K562 (cell line): ENCODE measurements around the gene CTXN1. TPM values are rescaled to one million over a fixed set of nuclear protein-coding genes. Genes with fewer than 3 reads are reported as not detected.
A peak's percentile ranks its signal among the peaks of the same experiment; 100 is the strongest.

Source experiments
- CBX3 ChIP-seq, 2 experiments: IDR thresholded peaks; 1 replicate in 1 of 2; 2 replicates in 1 of 2; pipeline ENCODE4 v1.6.1; 2012; ENCODE audit warnings: inconsistent platforms in 2 of 2, low read length in 2 of 2, borderline replicate concordance in 1 of 2, control low read depth in 1 of 2
- E4F1 ChIP-seq: fragments of 250-450 bp; sonication (Bioruptor Pico); IDR thresholded peaks from 2 replicates; pipeline ENCODE4 v1.5.0; 2021; ENCODE audit warnings: mild to moderate bottlenecking, borderline replicate concordance
- GATA2 ChIP-seq: sonication (generic); formaldehyde crosslinking; IDR thresholded peaks from 2 replicates; pipeline ENCODE4 v1.4.0; 2020; ENCODE audit warnings: mild to moderate bottlenecking, missing genetic modification reagents
- GTF2A2 ChIP-seq: IDR thresholded peaks from 2 replicates; pipeline ENCODE4 v1.6.1; 2016; ENCODE audit warnings: mild to moderate bottlenecking, missing genetic modification characterization, missing compliant biosample characterization
- HNRNPUL1 ChIP-seq: fragments of 200-400 bp; formaldehyde crosslinking; IDR thresholded peaks from 2 replicates; pipeline ENCODE4 v1.6.1; 2017; ENCODE audit warnings: low read length
- KDM1A ChIP-seq, 2 experiments: fragments of 450-650 bp; IDR thresholded peaks; 2 replicates each; pipeline ENCODE4 v1.6.1; 2016; ENCODE audit warnings: mild to moderate bottlenecking in 2 of 2
- L3MBTL2 ChIP-seq: fragments of 450-650 bp; IDR thresholded peaks from 2 replicates; pipeline ENCODE4 v1.6.1; 2016; ENCODE audit warnings: mild to moderate bottlenecking, moderate library complexity
- NCOA2 ChIP-seq, 2 experiments: fragments of 450-650 bp; IDR thresholded peaks; 2 replicates each; pipeline ENCODE4 v1.6.1; 2018; ENCODE audit warnings: mild to moderate bottlenecking in 2 of 2, moderate library complexity in 1 of 2; ENCODE audit not compliant: partially characterized antibody in 2 of 2
- NCOA4 ChIP-seq: fragments of 450-650 bp; IDR thresholded peaks from 2 replicates; pipeline ENCODE4 v1.6.1; 2018; ENCODE audit warnings: mild to moderate bottlenecking; ENCODE audit not compliant: partially characterized antibody
- NELFE ChIP-seq: IDR thresholded peaks from 2 replicates; pipeline ENCODE4 v1.6.1; 2011; ENCODE audit warnings: mild to moderate bottlenecking; ENCODE audit not compliant: insufficient read depth, insufficient read length
- NFYB ChIP-seq: IDR thresholded peaks from 2 replicates; pipeline ENCODE4 v1.6.1; 2011; ENCODE audit warnings: mild to moderate bottlenecking, moderate library complexity; ENCODE audit not compliant: insufficient read length; ENCODE audit errors: extremely low read depth
- PHB2 ChIP-seq: fragments of 450-650 bp; IDR thresholded peaks from 2 replicates; pipeline ENCODE4 v1.6.1; 2017; ENCODE audit warnings: low read depth
- RAD21 ChIP-seq, 2 experiments: fragments of 250-450 bp in 1 of 2; fragments of 450-650 bp in 1 of 2; sonication (Bioruptor Pico) in 1 of 2; formaldehyde crosslinking in 1 of 2; IDR thresholded peaks in 1 of 2; conservative IDR thresholded peaks in 1 of 2; 2 replicates each; pipeline versions ENCODE4 v1.4.0 to v1.8.0; 2020 to 2022; ENCODE audit warnings: mild to moderate bottlenecking in 2 of 2, moderate library complexity in 1 of 2
- TCF3 ChIP-seq: sonication (generic); formaldehyde crosslinking; IDR thresholded peaks from 2 replicates; pipeline ENCODE4 v1.4.0; 2020; ENCODE audit warnings: mild to moderate bottlenecking, missing genetic modification reagents
- TCF7L2 ChIP-seq: fragments of 150-350 bp; IDR thresholded peaks from 2 replicates; pipeline ENCODE4 v1.6.1; 2016; ENCODE audit warnings: low read depth, mild to moderate bottlenecking, low read length, moderate library complexity
- TEAD2 ChIP-seq: fragments of 450-650 bp; IDR thresholded peaks from 2 replicates; pipeline ENCODE4 v1.6.1; 2016; ENCODE audit warnings: missing genetic modification characterization, control low read depth, missing compliant biosample characterization
- XRCC4 ChIP-seq: IDR thresholded peaks from one replicate; pipeline ENCODE4 v1.6.1; 2011; ENCODE audit not compliant: insufficient read depth, insufficient read length; ENCODE audit errors: extremely low read depth
- ZBTB26 ChIP-seq: fragments of 450-650 bp; formaldehyde crosslinking; IDR thresholded peaks from 2 replicates; pipeline ENCODE4 v1.4.0; 2022; ENCODE audit warnings: missing genetic modification characterization
- ZNF165 ChIP-seq: fragments of 250-450 bp; sonication (Bioruptor Pico); IDR thresholded peaks from 2 replicates; pipeline ENCODE4 v1.4.0; 2020; ENCODE audit warnings: borderline replicate concordance
- ZNF740 ChIP-seq, 3 experiments: fragments of 200-800 bp in 1 of 3; sonication (Bioruptor generic) in 1 of 3; sonication (generic) in 1 of 3; formaldehyde crosslinking in 1 of 3; IDR thresholded peaks; 2 replicates each; pipeline versions ENCODE4 v1.6.1 to v1.8.0; 2016 to 2022; ENCODE audit warnings: mild to moderate bottlenecking in 2 of 3, missing compliant biosample characterization in 2 of 3, missing genetic modification characterization in 2 of 3, missing genetic modification reagents in 1 of 3
- polyA plus RNA-seq, 8 experiments: library from polyadenylated mRNA; depleted of rRNA in 4 of 8; stranded (reverse) in 5 of 8; unstranded in 3 of 8; fragments of >200 nt; fragmentation: Nextera tagmentation in 2 of 8; fragmentation: Illumina TruSeq in 1 of 8; extraction: Ambion mirVana in 2 of 8; extraction: Trizol in 1 of 8; gene quantifications; 2 replicates each; pipeline versions ENCODE4 v1.2.1 to v1.2.3, GENCODE V29; 2011 to 2014; ENCODE audit warnings: inconsistent platforms in 1 of 8, missing spikeins in 1 of 8
- total RNA-seq, 7 experiments: library from RNA; depleted of rRNA in 6 of 7; stranded (reverse); fragments of >200 nt in 6 of 7; fragmentation: Illumina TruSeq in 2 of 7; extraction: Trizol in 2 of 7; gene quantifications; 2 replicates each; pipeline versions ENCODE4 v1.2.1 to v1.2.3, GENCODE V29; 2011 to 2021; ENCODE audit warnings: low replicate concordance in 1 of 7

The CTXN1 gene
- total and polyA plus RNA-seq, 9 of the 15 experiments (the other 6 are each of a cell fraction or from before 2014, with no cell fraction given), result 0.15 to 37.4 (median 1.8) TPM; not detected in 2

- TF ChIP-seq E4F1 (CRISPR knock-in tag), result no peak
- no peak for TF ChIP-seq ZNF165
- TF ChIP-seq ZBTB26 (CRISPR knock-in tag), result no peak
- no peak for TF ChIP-seq ZNF740 (CRISPR knock-in tag; IDR thresholded peaks at IDR 0.05)
- no peak for TF ChIP-seq ZNF740 (tag; IDR thresholded peaks at IDR 0.05)
- TF ChIP-seq GATA2 (CRISPR knock-in tag), result no peak
- no peak for TF ChIP-seq NELFE
- TF ChIP-seq CBX3 (IDR thresholded peaks at IDR 0.05; ENCODE audit: borderline replicate concordance in 1 of 2, low read length in 2 of 2), result no peak; a peak in 1 of 3 replicates
- TF ChIP-seq HNRNPUL1, result no peak
- no peak for TF ChIP-seq TCF3 (CRISPR knock-in tag)
- TF ChIP-seq GTF2A2 (tag), result no peak
- no peak for TF ChIP-seq NCOA2 (IDR thresholded peaks at IDR 0.05; ENCODE audit: partially characterized antibody in 2 of 2)
- TF ChIP-seq PHB2, result no peak
- TF ChIP-seq XRCC4, result no peak
- peak in 1 of 2 experiments; percentile 62; a peak in 1 of 4 replicates for TF ChIP-seq KDM1A (IDR thresholded peaks at IDR 0.05)
- no peak for TF ChIP-seq TCF7L2
- no peak for TF ChIP-seq NCOA4
- peak; percentile 98 for TF ChIP-seq L3MBTL2
- TF ChIP-seq NFYB, result no peak
- peak; percentile 58 to 63 for TF ChIP-seq RAD21 (CRISPR knock-in tag; conservative IDR thresholded peaks at IDR 0.05 in 1 of 2, IDR thresholded peaks at IDR 0.05 in 1 of 2)
- no peak for TF ChIP-seq TEAD2 (tag)
Measured at GRCh38 chr19:7903244-7904073, 22.5 kb downstream of the CTXN1 start, which contains the start of gene MAP2K7 (continued).
